B cell (primary cell): Measurements from ENCODE around the gene ABHD14A.

Source experiments
- EZH2 ChIP-seq: IDR thresholded peaks from 2 replicates; pipeline ENCODE4 v1.6.1; 2012; ENCODE audit warnings: borderline replicate concordance, low read depth, mild to moderate bottlenecking, moderate library complexity, low read length; ENCODE audit not compliant: insufficient read depth, poor library complexity, severe bottlenecking
- TF ChIP-seq, protein P1 (sequence below): fragments of 200-600 bp; IDR thresholded peaks from one replicate; pipeline ENCODE4 v1.8.0; 2022; ENCODE audit warnings: antibody characterized with exemption, mild to moderate bottlenecking

- TF ChIP-seq, protein P1, sequence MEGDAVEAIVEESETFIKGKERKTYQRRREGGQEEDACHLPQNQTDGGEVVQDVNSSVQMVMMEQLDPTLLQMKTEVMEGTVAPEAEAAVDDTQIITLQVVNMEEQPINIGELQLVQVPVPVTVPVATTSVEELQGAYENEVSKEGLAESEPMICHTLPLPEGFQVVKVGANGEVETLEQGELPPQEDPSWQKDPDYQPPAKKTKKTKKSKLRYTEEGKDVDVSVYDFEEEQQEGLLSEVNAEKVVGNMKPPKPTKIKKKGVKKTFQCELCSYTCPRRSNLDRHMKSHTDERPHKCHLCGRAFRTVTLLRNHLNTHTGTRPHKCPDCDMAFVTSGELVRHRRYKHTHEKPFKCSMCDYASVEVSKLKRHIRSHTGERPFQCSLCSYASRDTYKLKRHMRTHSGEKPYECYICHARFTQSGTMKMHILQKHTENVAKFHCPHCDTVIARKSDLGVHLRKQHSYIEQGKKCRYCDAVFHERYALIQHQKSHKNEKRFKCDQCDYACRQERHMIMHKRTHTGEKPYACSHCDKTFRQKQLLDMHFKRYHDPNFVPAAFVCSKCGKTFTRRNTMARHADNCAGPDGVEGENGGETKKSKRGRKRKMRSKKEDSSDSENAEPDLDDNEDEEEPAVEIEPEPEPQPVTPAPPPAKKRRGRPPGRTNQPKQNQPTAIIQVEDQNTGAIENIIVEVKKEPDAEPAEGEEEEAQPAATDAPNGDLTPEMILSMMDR, result no peak
- TF ChIP-seq EZH2, result no peak
These were observed 25.0 kb downstream of the ABHD14A start for GRCh38 chr3:51999846-52000245.
